Measurements from ENCODE around the gene CUL1. TPM values are rescaled to one million over a fixed set of nuclear protein-coding genes. Genes with fewer than 3 reads are reported as not detected.

CUL1 gene
- total RNA-seq, 4 donors from 2014 or later: 73.1 to 87.1 (median 77.8) TPM

GRCh38 chr7:148711191-148712102, 12.7 kb downstream of the CUL1 start:
- Histone ChIP-seq H3K27me3 (no peaks in the 10 kb centered on the region), H3K27ac (replicated peaks in 1 of 4) (no peak overlapping the region), H3K4me1 (peaks cover 56 to 86% (median 81%) of the 10 kb centered on the region in 4 donors), H3K36me3 (no peaks in the 10 kb centered on the region), H3K4me3 (no peak overlapping the region), H3K9me3 (no peaks in the 10 kb centered on the region)
- 82% methylated on average over 16 of the region's 16 CpGs for WGBS
- intact Hi-C loops (cut with DNase I): no loop called here
- TF ChIP-seq CTCF (IDR thresholded peaks at IDR 0.05) (no peak), POLR2A (IDR thresholded peaks at IDR 0.05; ENCODE audit: low read depth) (no peak), EP300 (IDR thresholded peaks at IDR 0.05) (no peak), POLR2AphosphoS5 (IDR thresholded peaks at IDR 0.05) (no peak)
- no peak for DNase-seq (ENCODE audit: extremely low spot score)

DNA sequence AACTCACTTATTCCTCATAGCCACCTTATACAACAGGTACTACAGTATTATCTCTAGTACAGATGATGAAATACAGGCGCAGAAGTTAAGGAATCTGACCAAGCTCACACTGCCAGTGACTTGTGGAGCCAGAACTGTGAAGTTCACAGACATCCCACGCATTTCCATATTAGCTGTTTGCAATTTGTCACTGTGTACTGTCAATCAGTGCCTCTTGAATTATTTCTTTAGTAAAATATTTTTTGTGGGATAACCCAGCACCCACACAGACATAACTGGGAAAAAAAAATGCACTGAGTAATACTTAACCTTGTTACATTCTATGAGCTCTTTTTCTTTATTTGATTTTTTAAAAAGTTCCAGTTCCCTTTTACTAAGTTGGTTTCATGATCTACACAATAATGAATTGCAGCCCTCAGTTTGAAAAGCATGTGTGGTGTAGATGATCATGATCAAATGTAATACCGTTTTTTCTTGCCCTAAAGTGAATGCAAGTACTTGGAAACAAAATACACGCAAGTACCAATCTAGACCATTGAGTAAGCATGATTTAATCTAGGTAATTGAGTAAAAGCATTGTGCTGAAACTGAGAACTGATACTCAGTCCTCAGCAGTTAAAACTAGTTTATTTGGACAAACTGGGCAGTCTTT, 14.1 kb downstream of the CUL1 start:
- Histone ChIP-seq H3K36me3 (no peaks in the 10 kb centered on the region), H3K27ac (replicated peaks in 1 of 4) (no peak overlapping the region), H3K9me3 (no peaks in the 10 kb centered on the region), H3K27me3 (no peaks in the 10 kb centered on the region), H3K4me1 (peaks cover 52 to 89% (median 73%) of the 10 kb centered on the region in 4 donors), H3K4me3 (no peak overlapping the region)
- 54% methylated on average over 4 of the region's 4 CpGs for WGBS
- TF ChIP-seq EP300 (IDR thresholded peaks at IDR 0.05) (no peak), POLR2AphosphoS5 (IDR thresholded peaks at IDR 0.05) (no peak), CTCF (IDR thresholded peaks at IDR 0.05) (no peak), POLR2A (IDR thresholded peaks at IDR 0.05; ENCODE audit: low read depth) (no peak)
- intact Hi-C loops (cut with DNase I): no loop called here
- DNase-seq (ENCODE audit: extremely low spot score): no peak

DNA sequence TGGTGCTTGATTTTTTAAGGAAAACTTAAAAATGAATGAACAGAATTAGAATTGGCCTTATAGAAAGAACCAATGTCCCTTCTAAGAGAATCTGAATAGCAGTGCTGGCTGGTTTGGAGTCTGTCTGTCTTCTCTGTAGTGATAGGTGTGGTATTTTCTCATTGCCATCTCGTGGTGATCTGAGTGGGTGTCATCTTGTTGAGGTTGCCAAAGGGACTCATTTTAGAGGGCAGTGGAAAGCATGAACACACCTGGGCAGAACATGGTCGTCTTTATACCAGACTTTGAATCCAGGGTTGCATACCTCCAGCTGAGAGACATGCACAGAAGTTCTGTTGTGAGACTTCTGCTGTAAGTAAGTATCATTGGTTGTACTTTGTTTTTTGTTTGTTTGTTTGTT, 15.8 kb downstream of the CUL1 start:
- intact Hi-C loops (cut with DNase I): no loop called here
- Histone ChIP-seq H3K9me3 (no peaks in the 10 kb centered on the region), H3K27ac (replicated peaks in 1 of 4) (no peak overlapping the region), H3K4me1 (peaks cover 44 to 91% (median 73%) of the 10 kb centered on the region in 4 donors), H3K36me3 (no peaks in the 10 kb centered on the region), H3K4me3 (no peak overlapping the region), H3K27me3 (no peaks in the 10 kb centered on the region)
- no peak for TF ChIP-seq CTCF (IDR thresholded peaks at IDR 0.05)
- no peak for DNase-seq (ENCODE audit: extremely low spot score)
- WGBS: 76% methylated on average over 2 of the region's 2 CpGs

DNA sequence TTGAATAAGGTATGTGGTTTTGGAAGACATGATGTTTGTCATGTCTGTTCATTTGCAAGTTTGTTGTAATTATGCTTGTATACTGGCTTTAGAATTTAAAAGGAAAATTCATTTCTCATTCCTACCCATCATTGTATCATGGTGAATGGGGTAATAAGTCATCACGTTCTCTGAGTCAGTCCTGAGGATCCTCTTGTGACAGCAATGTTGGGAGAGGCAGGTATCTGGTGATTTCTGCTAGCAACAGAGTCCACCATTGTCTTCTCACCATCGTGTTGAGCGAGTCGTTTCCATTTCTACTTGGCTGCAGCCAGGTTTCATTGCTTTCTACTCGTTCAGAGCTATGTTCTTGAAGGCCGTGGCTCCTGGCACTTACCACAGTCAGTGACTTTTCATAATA, 16.3 kb downstream of the CUL1 start:
- Histone ChIP-seq H3K36me3 (no peaks in the 10 kb centered on the region), H3K27ac (replicated peaks in 1 of 4) (no peak overlapping the region), H3K9me3 (no peaks in the 10 kb centered on the region), H3K27me3 (no peaks in the 10 kb centered on the region), H3K4me1 (peaks cover 45 to 91% (median 76%) of the 10 kb centered on the region in 4 donors), H3K4me3 (no peak overlapping the region)
- intact Hi-C loops (cut with DNase I): no loop called here
- DNase-seq (ENCODE audit: extremely low spot score): no peak
- TF ChIP-seq POLR2AphosphoS5 (IDR thresholded peaks at IDR 0.05): no peak
- 93% methylated on average over 6 of the region's 6 CpGs for WGBS

GRCh38 chr7:148717266-148717793, 18.6 kb downstream of the CUL1 start:
- H3K4me3 ChIP-seq: no peak overlapping the region
- no peak overlapping the region for H3K27ac ChIP-seq (replicated peaks in 1 of 4)
- peaks cover 60 to 94% (median 85%) of the 10 kb centered on the region in 4 donors for H3K4me1 ChIP-seq
- no peaks in the 10 kb centered on the region for H3K27me3 ChIP-seq
- WGBS: 88% methylated on average over 12 of the region's 12 CpGs
- TF ChIP-seq POLR2AphosphoS5 (IDR thresholded peaks at IDR 0.05): no peak
- TF ChIP-seq EP300 (IDR thresholded peaks at IDR 0.05): no peak
- intact Hi-C loops (cut with DNase I): no loop called here
- DNase-seq (ENCODE audit: extremely low spot score): no peak
- no peaks in the 10 kb centered on the region for H3K36me3 ChIP-seq
- H3K9me3 ChIP-seq: no peaks in the 10 kb centered on the region

Measured in esophagus muscularis mucosa (tissue), 4 donors.